CD14-positive monocyte (primary cell): ENCODE results near the gene TICAM2. TPM values are rescaled to one million over a fixed set of nuclear protein-coding genes. Genes with fewer than 3 reads are reported as not detected.
A peak's percentile ranks its signal among the peaks of the same experiment; 100 is the strongest.

ENCODE experiments used
- DNase-seq, 3 donors: peaks; one replicate each; pipeline ENCODE4 v3.0.0-alpha.2; 2011 to 2022
- H2AFZ ChIP-seq: 2 replicates; pipeline ENCODE4 v1.6.0; 2012; ENCODE audit warnings: mild to moderate bottlenecking, low read depth, low read length, inconsistent platforms; ENCODE audit not compliant: insufficient read depth, poor library complexity, severe bottlenecking
- H3K27ac ChIP-seq, 2 donors: 1 replicate in 1 of 2; 2 replicates in 1 of 2; pipeline ENCODE4 v1.5.1; 2012 to 2013; ENCODE audit warnings: low read length in 2 of 2, control low read depth in 1 of 2, inconsistent platforms in 1 of 2, low read depth in 1 of 2, mild to moderate bottlenecking in 1 of 2
- H3K27me3 ChIP-seq, 2 donors: one replicate each; pipeline versions ENCODE4 v1.6.0 to v1.6.1; 2011 to 2013; ENCODE audit warnings: low read length in 2 of 2; ENCODE audit not compliant: control insufficient read depth in 2 of 2, insufficient read depth in 2 of 2
- H3K36me3 ChIP-seq, 2 donors: replicated peaks in 1 of 2; 1 replicate in 1 of 2; 2 replicates in 1 of 2; pipeline versions ENCODE4 v1.5.1 to v1.6.1; 2012 to 2013; ENCODE audit warnings: low read length in 2 of 2, control low read depth in 1 of 2, inconsistent platforms in 1 of 2, mild to moderate bottlenecking in 1 of 2; ENCODE audit not compliant: insufficient read depth in 2 of 2, control insufficient read depth in 1 of 2
- H3K4me1 ChIP-seq, 2 donors: 1 replicate in 1 of 2; 2 replicates in 1 of 2; pipeline versions ENCODE4 v1.5.1 to v1.6.1; 2012 to 2013; ENCODE audit warnings: low read length in 2 of 2, control low read depth in 1 of 2, inconsistent platforms in 1 of 2, mild to moderate bottlenecking in 1 of 2, moderate library complexity in 1 of 2; ENCODE audit not compliant: insufficient read depth in 2 of 2, control insufficient read depth in 1 of 2
- H3K4me2 ChIP-seq: replicated peaks from 2 replicates; pipeline ENCODE3; 2012; ENCODE audit warnings: low read length, moderate library complexity, mild to moderate bottlenecking; ENCODE audit not compliant: poor library complexity, severe bottlenecking; ENCODE audit errors: extremely low read depth
- H3K4me3 ChIP-seq, 3 experiments: fragments of 200-600 bp in 1 of 3; sonication (generic) in 1 of 3; replicated peaks in 1 of 3; 1 replicate in 2 of 3; 2 replicates in 1 of 3; pipeline ENCODE4 v1.5.1; 2011 to 2013; ENCODE audit warnings: low read length in 3 of 3, mild to moderate bottlenecking in 3 of 3, control low read depth in 2 of 3, low read depth in 2 of 3, inconsistent platforms in 1 of 3, moderate library complexity in 1 of 3
- H3K79me2 ChIP-seq: 2 replicates; pipeline ENCODE4 v1.6.0; 2012; ENCODE audit warnings: mild to moderate bottlenecking, control low read depth, inconsistent platforms, low read length, moderate library complexity; ENCODE audit not compliant: insufficient read depth
- H3K9ac ChIP-seq: 2 replicates; pipeline ENCODE4 v1.6.0; 2017; ENCODE audit warnings: low read length, mild to moderate bottlenecking; ENCODE audit not compliant: insufficient read depth, poor library complexity, severe bottlenecking
- H3K9me3 ChIP-seq, 2 donors: replicated peaks in 1 of 2; 1 replicate in 1 of 2; 2 replicates in 1 of 2; pipeline versions ENCODE4 v1.5.1 to v1.6.1; 2012 to 2013; ENCODE audit warnings: low read length in 2 of 2, control low read depth in 1 of 2; ENCODE audit not compliant: control insufficient read depth in 1 of 2, insufficient read depth in 1 of 2
- H4K20me1 ChIP-seq: 2 replicates; pipeline ENCODE4 v1.6.0; 2012; ENCODE audit warnings: mild to moderate bottlenecking, low read length, control low read depth, moderate library complexity; ENCODE audit not compliant: insufficient read depth
- H3K27ac Mint-ChIP-seq, 7 donors: one replicate each; pipeline ENCODE4 v1.8.0; 2020; ENCODE audit warnings: mild to moderate bottlenecking in 7 of 7, mixed read lengths in 7 of 7, moderate library complexity in 6 of 7, inconsistent platforms in 2 of 7
- H3K27me3 Mint-ChIP-seq, 3 donors: one replicate each; pipeline ENCODE4 v1.8.0; 2021 to 2022; ENCODE audit warnings: low read depth in 3 of 3, mild to moderate bottlenecking in 3 of 3, mixed read lengths in 3 of 3, moderate library complexity in 3 of 3, inconsistent platforms in 1 of 3
- H3K36me3 Mint-ChIP-seq, 2 donors: one replicate each; pipeline ENCODE4 v1.8.0; 2020; ENCODE audit warnings: mixed read lengths in 2 of 2, inconsistent platforms in 1 of 2, mild to moderate bottlenecking in 1 of 2
- H3K4me1 Mint-ChIP-seq: one replicate; pipeline ENCODE4 v1.8.0; 2020; ENCODE audit warnings: mild to moderate bottlenecking, mixed read lengths
- H3K4me3 Mint-ChIP-seq, 2 donors: one replicate each; pipeline ENCODE4 v1.8.0; 2020; ENCODE audit warnings: mild to moderate bottlenecking in 2 of 2, mixed read lengths in 2 of 2, moderate library complexity in 1 of 2
- H3K9me3 Mint-ChIP-seq, 7 donors: one replicate each; pipeline ENCODE4 v1.8.0; 2020 to 2022; ENCODE audit warnings: mixed read lengths in 7 of 7, mild to moderate bottlenecking in 6 of 7, moderate library complexity in 6 of 7, inconsistent platforms in 2 of 7
- CTCF ChIP-seq: fragments of 200-600 bp; IDR thresholded peaks from one replicate; pipeline ENCODE4 v1.8.0; 2022; ENCODE audit warnings: antibody characterized with exemption, mild to moderate bottlenecking
- WGBS: methylation state at CpG from one replicate; pipeline ENCODE4 v1.1.5; 2013; ENCODE audit warnings: missing lambda C conversion rate; ENCODE audit not compliant: insufficient coverage; 5-methylcytosine and 5-hydroxymethylcytosine counted together
- intact Hi-C, 2 donors: fragments of 100-400 bp; cut with micrococcal nuclease; formaldehyde crosslinking; loops; one replicate each; pipeline versions ENCODE4 v1.15.0 to v1.15.1; 2023
- polyA plus RNA-seq, 3 donors: library from polyadenylated mRNA; depleted of rRNA in 1 of 3; unstranded in 2 of 3; stranded (reverse) in 1 of 3; fragments of 300-500 nt in 2 of 3; fragments of >200 nt in 1 of 3; fragmentation: Illumina TruSeq in 2 of 3; gene quantifications; 1 replicate in 2 of 3; 2 replicates in 1 of 3; pipeline ENCODE4 v1.2.3, GENCODE V29; 2012 to 2021

Gene TICAM2
- polyA plus RNA-seq, 3 donors, result 3.5 to 25.1 (median 14.6) TPM

GRCh38 chr5:115600766-115601165 is 1.5 kb downstream of the TICAM2 start:
- peak overlapping the region in 1 of 2 donors; percentile 93 for H3K27ac ChIP-seq
- H3K4me3 ChIP-seq, result peak overlapping the region; percentile 84 to 95 (median 89)
- H3K36me3 ChIP-seq, result no peaks in the 10 kb centered on the region
- intact Hi-C loops, result loop anchor here (10.0 kb wide), 2 partner anchors 56 to 426 kb away; partner anchors contain the start of gene FEM1C (in 1 of the 2)
- Mint-ChIP-seq H3K4me3 (peak overlapping the region; percentile 65 to 67), H3K27me3 (peaks cover 0 to 5% (median 0%) of the 10 kb centered on the region in 3 donors), H3K27ac (peak overlapping the region in 3 of 7 donors; percentile 11 to 76 (median 74)), H3K4me1 (peaks cover 64% of the 10 kb centered on the region), H3K9me3 (no peaks in the 10 kb centered on the region), H3K36me3 (peaks cover 10 to 16% of the 10 kb centered on the region in 2 donors)
- peak overlapping the region; percentile 84 for H3K4me2 ChIP-seq
- H4K20me1 ChIP-seq, result peaks cover 50% of the 10 kb centered on the region
- no peaks in the 10 kb centered on the region for H3K27me3 ChIP-seq
- DNase-seq, result no peak
- no peaks in the 10 kb centered on the region for H3K9me3 ChIP-seq
- H3K9ac ChIP-seq, result no peak overlapping the region
- H3K79me2 ChIP-seq, result peaks cover 61% of the 10 kb centered on the region
- no peak for TF ChIP-seq CTCF
- WGBS, result no CpG with 5 or more reads among the region's 3 CpGs
- H3K4me1 ChIP-seq, result peaks cover 59 to 60% of the 10 kb centered on the region in 2 donors
- no peak overlapping the region for H2AFZ ChIP-seq

DNA sequence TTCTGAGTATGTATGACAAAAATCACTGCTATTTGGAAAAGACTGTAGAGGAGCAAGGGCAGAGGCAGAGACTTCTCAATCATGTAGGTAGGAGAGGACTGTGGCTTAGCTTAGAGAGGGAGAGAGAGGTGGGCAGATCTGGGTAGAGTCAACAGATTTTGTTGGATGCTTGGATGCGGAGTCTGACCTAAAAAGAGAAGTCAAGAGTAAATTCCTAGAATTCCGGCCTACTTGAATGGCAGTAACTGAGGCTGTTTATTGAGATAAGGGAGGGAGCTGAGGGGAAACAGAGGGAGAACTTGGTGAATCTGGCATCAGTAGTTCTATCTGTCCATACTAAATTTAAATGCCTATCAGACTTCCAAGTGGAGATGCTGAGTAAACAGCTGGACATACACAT is 2.4 kb downstream of the TICAM2 start:
- Mint-ChIP-seq H3K4me1 (peaks cover 71% of the 10 kb centered on the region), H3K4me3 (peak overlapping the region; percentile 67 to 74), H3K27ac (peak overlapping the region; percentile 4 to 90 (median 75)), H3K9me3 (no peaks in the 10 kb centered on the region), H3K27me3 (peaks cover 0 to 5% (median 0%) of the 10 kb centered on the region in 3 donors), H3K36me3 (peaks cover 8 to 20% of the 10 kb centered on the region in 2 donors)
- no peak overlapping the region for H3K9ac ChIP-seq
- 100% methylated on average over 1 of the region's 2 CpGs for WGBS
- TF ChIP-seq CTCF, result no peak
- peak overlapping the region; percentile 84 for H3K4me2 ChIP-seq
- peak overlapping the region in 2 of 3 experiments; percentile 19 to 89 for H3K4me3 ChIP-seq
- H3K79me2 ChIP-seq, result peaks cover 69% of the 10 kb centered on the region
- peak overlapping the region in 1 of 2 donors; percentile 30 for H3K27ac ChIP-seq
- DNase-seq, result no peak
- H3K9me3 ChIP-seq, result no peaks in the 10 kb centered on the region
- no peak overlapping the region for H2AFZ ChIP-seq
- H3K4me1 ChIP-seq, result peaks cover 59 to 60% of the 10 kb centered on the region in 2 donors
- H3K36me3 ChIP-seq, result no peaks in the 10 kb centered on the region
- peaks cover 58% of the 10 kb centered on the region for H4K20me1 ChIP-seq
- intact Hi-C loops, result loop anchor here (10.0 kb wide), 2 partner anchors 55 to 425 kb away; partner anchors contain the start of gene FEM1C (in 1 of the 2)
- H3K27me3 ChIP-seq, result no peaks in the 10 kb centered on the region
